A673 (cell line): ENCODE measurements around the gene PAPSS2. TPM values are rescaled to one million over a fixed set of nuclear protein-coding genes. Genes with fewer than 3 reads are reported as not detected.

Experiments
- BruUV-seq: library from RNA; stranded (reverse); fragments of 400-500 nt; replicated peaks from 2 replicates; lab custom pipeline; 2021; lab: Mats Ljungman, UMichigan
- CTCF ChIA-PET: fragments of 300-600 bp; sonication (Branson Sonifier 250); formaldehyde crosslinking; loops from one replicate; lab custom pipeline; 2022; ENCODE audit warnings: antibody characterized with exemption; lab: Charles Lee
- POLR2A ChIA-PET: fragments of 300-600 bp; sonication (Branson Sonifier 250); formaldehyde crosslinking; loops from one replicate; lab custom pipeline; 2022; ENCODE audit warnings: antibody characterized with exemption; ENCODE audit not compliant: low non-redundant PET; lab: Charles Lee
- DNase-seq: peaks from one replicate; pipeline ENCODE4 v3.0.0-alpha.2; 2015; ENCODE audit warnings: low spot score
- H3K27ac ChIP-seq: fragments of 200-600 bp; sonication (generic); 2 replicates; pipeline ENCODE4 v1.5.1; 2016; ENCODE audit warnings: mixed run types, low read depth, mild to moderate bottlenecking, mixed read lengths, antibody characterized with exemption, low read length; ENCODE audit not compliant: poor library complexity, severe bottlenecking
- H3K27me3 ChIP-seq: fragments of 200-600 bp; sonication (generic); replicated peaks from 2 replicates; pipeline ENCODE4 v1.6.1; 2017; ENCODE audit warnings: mixed run types, low read depth, mild to moderate bottlenecking, mixed read lengths, antibody characterized with exemption, low read length; ENCODE audit not compliant: insufficient read depth, poor library complexity
- H3K36me3 ChIP-seq: fragments of 200-600 bp; sonication (generic); 2 replicates; pipeline ENCODE4 v1.6.1; 2016; ENCODE audit warnings: mixed run types, mild to moderate bottlenecking, mixed read lengths, antibody characterized with exemption, low read length; ENCODE audit not compliant: insufficient read depth, poor library complexity, severe bottlenecking
- H3K4me1 ChIP-seq: fragments of 200-600 bp; sonication (generic); 2 replicates; pipeline ENCODE4 v1.6.1; 2017; ENCODE audit warnings: mixed run types, mild to moderate bottlenecking, mixed read lengths, antibody characterized with exemption, low read length; ENCODE audit not compliant: insufficient read depth, poor library complexity, severe bottlenecking
- H3K4me3 ChIP-seq: fragments of 200-600 bp; sonication (generic); 2 replicates; pipeline ENCODE4 v1.5.1; 2016; ENCODE audit warnings: low read depth, mixed run types, mild to moderate bottlenecking, mixed read lengths, low read length; ENCODE audit not compliant: poor library complexity, severe bottlenecking
- H3K9me3 ChIP-seq: fragments of 200-600 bp; sonication (generic); 2 replicates; pipeline ENCODE4 v1.6.1; 2016; ENCODE audit warnings: mixed run types, low read depth, mild to moderate bottlenecking, mixed read lengths, antibody characterized with exemption, low read length; ENCODE audit not compliant: poor library complexity, severe bottlenecking
- CTCF ChIP-seq: fragments of 300-800, 200-600 bp; sonication (generic); conservative IDR thresholded peaks from 2 replicates; pipeline ENCODE4 v1.5.1; 2017; ENCODE audit warnings: low read depth, mild to moderate bottlenecking, antibody characterized with exemption, low read length, moderate library complexity, mixed read lengths
- EZH2 ChIP-seq: fragments of 200-600 bp; sonication (generic); IDR thresholded peaks from 2 replicates; pipeline ENCODE4 v1.6.1; 2017; ENCODE audit warnings: borderline replicate concordance, low read depth, mild to moderate bottlenecking, mixed read lengths, antibody characterized with exemption, low read length; ENCODE audit not compliant: poor library complexity, severe bottlenecking
- intact Hi-C: fragments of 100-400 bp; cut with micrococcal nuclease; formaldehyde crosslinking; loops from one replicate; pipeline ENCODE4 v1.10.0; 2022; ENCODE audit not compliant: unreplicated experiment
- total RNA-seq: library from RNA; stranded (reverse); gene quantifications from 2 replicates; pipeline ENCODE4 v1.2.3, GENCODE V29; 2021

PAPSS2 gene
- total RNA-seq, 1 experiment from 2014 or later = 14.0 TPM

GRCh38 chr10:87634311-87634710 is 25.4 kb upstream of the PAPSS2 start:
- no TSS peak for BruUV-seq
- intact Hi-C loops = no loop called here
- DNase-seq = no peak

GRCh38 chr10:87635498-87636312 is 24.0 kb upstream of the PAPSS2 start:
- Histone ChIP-seq H3K27ac (no peak overlapping the region), H3K4me1 (no peaks in the 10 kb centered on the region), H3K36me3 (no peaks in the 10 kb centered on the region), H3K9me3 (no peaks in the 10 kb centered on the region), H3K4me3 (no peak overlapping the region), H3K27me3 (no peaks in the 10 kb centered on the region)
- ChIA-PET CTCF (no interaction called here), POLR2A (no interaction called here)
- peak; percentile 35 for DNase-seq
- no peak for TF ChIP-seq EZH2
- no peak for TF ChIP-seq CTCF
- intact Hi-C loops = no loop called here
- BruUV-seq = no TSS peak

More at GRCh38 chr10:87634311-87634710, 25.4 kb upstream of the PAPSS2 start:
- no peaks in the 10 kb centered on the region for H3K36me3 ChIP-seq
- H3K27me3 ChIP-seq = no peaks in the 10 kb centered on the region
- POLR2A ChIA-PET = no interaction called here
- no peak overlapping the region for H3K27ac ChIP-seq
- CTCF ChIA-PET = no interaction called here
- H3K4me3 ChIP-seq = no peak overlapping the region
- H3K9me3 ChIP-seq = no peaks in the 10 kb centered on the region
- TF ChIP-seq EZH2 = no peak
- TF ChIP-seq CTCF = no peak
- no peaks in the 10 kb centered on the region for H3K4me1 ChIP-seq

GRCh38 chr10:87636313-87636915 is 23.3 kb upstream of the PAPSS2 start:
- no TSS peak for BruUV-seq
- no peak for TF ChIP-seq CTCF
- TF ChIP-seq EZH2 = no peak
- Histone ChIP-seq H3K4me1 (no peaks in the 10 kb centered on the region), H3K36me3 (no peaks in the 10 kb centered on the region), H3K9me3 (no peaks in the 10 kb centered on the region), H3K4me3 (no peak overlapping the region), H3K27me3 (no peaks in the 10 kb centered on the region), H3K27ac (no peak overlapping the region)
- ChIA-PET POLR2A (no interaction called here), CTCF (no interaction called here)
- DNase-seq = no peak
- intact Hi-C loops = no loop called here
